HPDE6-E6E7 (cell line): Measurements from ENCODE around the gene MYH9.

ENCODE experiments used
- DNase-seq: peaks from one replicate; pipeline ENCODE4 v3.0.0; 2011; ENCODE audit warnings: missing footprints; ENCODE audit errors: extremely low spot score

The MYH9 gene

GRCh38 chr22:36349726-36350125 is 38.0 kb downstream of the MYH9 start:
- no peak for DNase-seq

GRCh38 chr22:36348760-36349159 is 39.0 kb downstream of the MYH9 start:
- no peak for DNase-seq

GRCh38 chr22:36347094-36347493 is 40.7 kb downstream of the MYH9 start:
- DNase-seq, result no peak

GRCh38 chr22:36344106-36344827 is 43.5 kb downstream of the MYH9 start:
- no peak for DNase-seq

GRCh38 chr22:36343720-36344105 is 44.1 kb downstream of the MYH9 start:
- DNase-seq, result no peak

- no peak for DNase-seq
These were observed 44.6 kb downstream of the MYH9 start for GRCh38 chr22:36343070-36343719.

- no peak for DNase-seq
These were observed 46.1 kb downstream of the MYH9 start for GRCh38 chr22:36341640-36342041.

GRCh38 chr22:36340621-36341020 is 47.1 kb downstream of the MYH9 start:
- DNase-seq, result no peak

- DNase-seq, result no peak
These were observed 48.3 kb downstream of the MYH9 start for GRCh38 chr22:36339171-36340065.

- DNase-seq, result no peak
These were observed 50.2 kb downstream of the MYH9 start for GRCh38 chr22:36337365-36338130.

- DNase-seq, result no peak
These were observed 51.3 kb downstream of the MYH9 start for GRCh38 chr22:36336246-36337182.

GRCh38 chr22:36335621-36336020 is 52.1 kb downstream of the MYH9 start:
- no peak for DNase-seq

- no peak for DNase-seq
These were observed 52.8 kb downstream of the MYH9 start for GRCh38 chr22:36334821-36335603.

- DNase-seq, result no peak
These were observed 53.5 kb downstream of the MYH9 start for GRCh38 chr22:36334081-36334820.

GRCh38 chr22:36333644-36334043 is 54.1 kb downstream of the MYH9 start:
- DNase-seq, result no peak

- peak; percentile 67 for DNase-seq
These were observed 55.0 kb downstream of the MYH9 start for GRCh38 chr22:36332623-36333332.

- DNase-seq, result no peak
These were observed 55.7 kb downstream of the MYH9 start for GRCh38 chr22:36331912-36332622.
